HG03066 (cell line): ENCODE measurements around the gene SLC25A34.
A peak's percentile ranks its signal among the peaks of the same experiment; 100 is the strongest.

ENCODE experiments used
- ATAC-seq: cut with Tn5 transposase; IDR thresholded peaks from one replicate; pipeline ENCODE4 v1.9.1; 2021; ENCODE audit warnings: low read depth; ENCODE audit not compliant: unreplicated experiment

The SLC25A34 gene

GRCh38 chr1:15731735-15732685 lies 4.0 kb upstream of the SLC25A34 start:
- ATAC-seq, result no peak

- ATAC-seq, result no peak
These were observed 3.4 kb upstream of the SLC25A34 start for GRCh38 chr1:15732686-15733081.

- ATAC-seq, result no peak
These were observed 2.8 kb upstream of the SLC25A34 start for GRCh38 chr1:15733218-15733725.

- no peak for ATAC-seq
These were observed 2.3 kb upstream of the SLC25A34 start for GRCh38 chr1:15733726-15734226.

- ATAC-seq, result no peak
These were observed 1.8 kb upstream of the SLC25A34 start for GRCh38 chr1:15734296-15734695.

GRCh38 chr1:15734901-15735300 lies 1.2 kb upstream of the SLC25A34 start:
- no peak for ATAC-seq

- ATAC-seq, result no peak
These were observed 587 bp upstream of the SLC25A34 start for GRCh38 chr1:15735304-15736037.

- no peak for ATAC-seq
These were observed 819 bp downstream of the SLC25A34 start for GRCh38 chr1:15736892-15737261.

GRCh38 chr1:15737324-15738319 lies 1.6 kb downstream of the SLC25A34 start:
- no peak for ATAC-seq

- ATAC-seq, result no peak
These were observed 2.5 kb downstream of the SLC25A34 start for GRCh38 chr1:15738416-15739113.

GRCh38 chr1:15739259-15739658 lies 3.2 kb downstream of the SLC25A34 start:
- no peak for ATAC-seq

- ATAC-seq, result no peak
These were observed 3.7 kb downstream of the SLC25A34 start for GRCh38 chr1:15739745-15740144.

GRCh38 chr1:15740924-15741850 lies 5.1 kb downstream of the SLC25A34 start:
- ATAC-seq, result peak; percentile 68

- no peak for ATAC-seq
These were observed 6.3 kb downstream of the SLC25A34 start, which contains the start of gene TMEM82 for GRCh38 chr1:15742339-15742801. Gene TMEM82 (plus strand): TSS chr1:15742499. CDS start chr1:15742560, 61 bp downstream.

- ATAC-seq, result no peak
These were observed 8.1 kb downstream of the SLC25A34 start for GRCh38 chr1:15744122-15744679.

- ATAC-seq, result no peak
These were observed 11.3 kb downstream of the SLC25A34 start for GRCh38 chr1:15747378-15747777.

- ATAC-seq, result no peak
These were observed 12.2 kb downstream of the SLC25A34 start for GRCh38 chr1:15748264-15748663.
